ENCODE data around the gene FTL.
"Not testable (repeated sequence)": the region's sequence is repeated elsewhere in the genome, so short reads cannot be mapped to it uniquely, and the experiment has no call there.

The FTL gene

GRCh38 chr19:48927692-48928091 is 37.4 kb upstream of the FTL start:
- H3K27me3 ChIP-seq (ENCODE audit: insufficient read depth, low read length), result peaks cover 16% of the 10 kb centered on the region
- H3K9ac ChIP-seq (ENCODE audit: low read depth, low read length); H3K36me3 ChIP-seq (ENCODE audit: insufficient read depth, low read depth, low read length); H3K4me3 ChIP-seq (ENCODE audit: low read length); H3K4me1 ChIP-seq (ENCODE audit: insufficient read depth, low read length); H3K27ac ChIP-seq (ENCODE audit: low read length); H3K9me3 ChIP-seq (ENCODE audit: insufficient read depth, low read depth, low read length): not testable (repeated sequence)

DNA sequence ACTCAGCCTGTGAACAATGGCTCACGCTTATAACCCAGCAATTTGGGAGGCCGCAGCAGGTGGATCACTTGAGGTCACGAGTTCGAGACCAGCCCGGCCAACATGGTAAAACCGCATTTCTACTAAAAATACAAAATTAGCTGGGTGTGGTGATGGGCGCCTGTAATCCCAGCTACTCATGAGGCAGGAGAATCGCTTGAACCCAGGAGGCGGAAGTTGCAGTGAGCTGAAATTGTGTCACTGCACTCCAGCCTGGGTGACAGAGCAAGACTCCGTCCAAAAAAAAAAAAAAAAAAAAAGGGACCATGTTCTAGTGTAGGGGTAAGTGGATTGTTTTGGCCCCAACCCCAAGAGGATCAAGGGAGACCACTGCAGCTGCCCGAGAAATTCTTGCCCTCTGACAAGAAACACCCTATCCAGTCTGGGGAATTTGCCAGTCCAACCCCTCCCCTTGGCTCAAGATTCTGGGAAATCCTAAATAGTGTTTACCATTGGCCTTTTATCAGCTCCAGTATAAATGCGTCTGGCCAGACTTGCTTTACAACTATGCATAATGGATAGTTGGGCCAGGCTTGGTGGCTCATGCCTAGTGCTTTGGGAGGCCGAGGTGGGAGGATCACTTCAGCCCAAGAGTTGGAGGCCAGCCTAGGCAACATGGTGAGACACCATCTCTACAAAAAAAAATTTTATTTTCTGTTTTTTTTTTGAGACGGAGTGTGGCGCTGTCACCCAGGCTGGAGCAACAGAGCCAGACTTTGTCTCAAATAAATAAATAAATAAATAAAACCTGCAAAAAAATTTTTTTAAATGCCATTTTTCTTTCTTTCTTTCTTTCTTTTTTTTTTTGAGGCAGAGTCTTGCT is 36.7 kb upstream of the FTL start:
- Histone ChIP-seq H3K9me3 (ENCODE audit: insufficient read depth, low read depth, low read length) (no peaks in the 10 kb centered on the region), H3K27me3 (ENCODE audit: insufficient read depth, low read length) (peaks cover 23% of the 10 kb centered on the region), H3K4me1 (ENCODE audit: insufficient read depth, low read length) (peaks cover 4% of the 10 kb centered on the region; the same call in 1 of the 2 replicates), H3K36me3 (ENCODE audit: insufficient read depth, low read depth, low read length) (no peaks in the 10 kb centered on the region), H3K4me3 (ENCODE audit: low read length) (no peak overlapping the region), H3K27ac (ENCODE audit: low read length) (no peak overlapping the region), H3K9ac (ENCODE audit: low read depth, low read length) (no peak overlapping the region)

GRCh38 chr19:48933382-48933932 is 31.7 kb upstream of the FTL start, which contains the start of gene DHDH:
TSS of gene DHDH (plus strand) at chr19:48933699. CDS start at chr19:48933722, 23 bp downstream.
- H3K9me3 ChIP-seq (ENCODE audit: insufficient read depth, low read depth, low read length), result no peaks in the 10 kb centered on the region

DNA sequence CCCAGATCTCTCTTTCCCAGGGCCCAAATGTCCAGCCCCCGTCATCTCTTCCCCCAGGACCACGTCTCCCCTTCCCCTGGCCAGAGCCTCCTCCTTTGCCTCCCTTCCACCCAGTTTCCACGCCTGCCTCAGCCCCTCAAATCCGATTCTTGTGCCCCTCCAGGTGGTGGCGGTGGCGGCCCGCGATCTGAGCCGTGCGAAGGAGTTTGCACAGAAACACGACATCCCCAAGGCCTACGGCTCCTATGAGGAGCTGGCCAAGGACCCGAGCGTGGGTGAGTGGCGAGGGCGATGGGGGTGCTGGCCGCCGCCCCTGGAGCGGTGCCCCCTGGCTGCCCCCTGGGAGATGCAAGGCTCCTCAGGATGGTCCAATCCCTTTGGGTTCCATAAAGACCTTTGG is 30.3 kb upstream of the FTL start:
- Histone ChIP-seq H3K36me3 (ENCODE audit: insufficient read depth, low read depth, low read length) (no peaks in the 10 kb centered on the region), H3K4me1 (ENCODE audit: insufficient read depth, low read length) (peaks cover 4% of the 10 kb centered on the region; the same call in 1 of the 2 replicates), H3K4me3 (ENCODE audit: low read length) (no peak overlapping the region), H3K9ac (ENCODE audit: low read depth, low read length) (no peak overlapping the region), H3K9me3 (ENCODE audit: insufficient read depth, low read depth, low read length) (no peaks in the 10 kb centered on the region), H3K27ac (ENCODE audit: low read length) (no peak overlapping the region), H3K27me3 (ENCODE audit: insufficient read depth, low read length) (peaks cover 39% of the 10 kb centered on the region)

More at GRCh38 chr19:48933382-48933932, 31.7 kb upstream of the FTL start, which contains the start of gene DHDH:
- H3K4me1 ChIP-seq (ENCODE audit: insufficient read depth, low read length), result peaks cover 4% of the 10 kb centered on the region; the same call in 1 of the 2 replicates
- H3K4me3 ChIP-seq (ENCODE audit: low read length), result peak within 1 kb of the TSS; percentile 54
- H3K9ac ChIP-seq (ENCODE audit: low read depth, low read length), result peak within 1 kb of the TSS; percentile 49; the same call in 1 of the 2 replicates
- H3K36me3 ChIP-seq (ENCODE audit: insufficient read depth, low read depth, low read length), result no peaks in the 10 kb centered on the region
- no peak within 1 kb of the TSS for H3K27ac ChIP-seq (ENCODE audit: low read length)
- peaks cover 39% of the 10 kb centered on the region for H3K27me3 ChIP-seq (ENCODE audit: insufficient read depth, low read length)

DNA sequence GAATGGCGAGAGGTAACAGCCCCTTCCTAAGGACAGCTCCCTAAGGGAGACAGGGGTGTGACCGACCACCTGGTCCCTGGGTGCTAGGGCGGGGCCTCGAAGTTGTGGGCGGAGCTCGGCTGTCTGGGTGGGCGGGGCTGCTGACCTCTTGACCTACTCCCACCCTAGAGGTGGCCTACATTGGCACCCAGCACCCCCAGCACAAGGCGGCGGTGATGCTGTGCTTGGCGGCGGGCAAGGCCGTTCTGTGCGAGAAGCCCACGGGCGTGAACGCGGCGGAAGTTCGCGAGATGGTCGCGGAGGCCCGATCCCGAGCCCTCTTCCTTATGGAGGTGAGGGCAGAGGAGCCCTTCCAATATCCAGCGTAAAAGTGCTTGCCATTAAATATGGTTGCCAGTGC is 29.2 kb upstream of the FTL start:
- H3K9ac ChIP-seq (ENCODE audit: low read depth, low read length), result no peak overlapping the region
- H3K27me3 ChIP-seq (ENCODE audit: insufficient read depth, low read length), result peaks cover 39% of the 10 kb centered on the region
- no peak overlapping the region for H3K4me3 ChIP-seq (ENCODE audit: low read length)
- H3K27ac ChIP-seq (ENCODE audit: low read length), result no peak overlapping the region
- peaks cover 4% of the 10 kb centered on the region; the same call in 1 of the 2 replicates for H3K4me1 ChIP-seq (ENCODE audit: insufficient read depth, low read length)
- H3K9me3 ChIP-seq (ENCODE audit: insufficient read depth, low read depth, low read length), result no peaks in the 10 kb centered on the region; the same call in 1 of the 2 replicates
- no peaks in the 10 kb centered on the region for H3K36me3 ChIP-seq (ENCODE audit: insufficient read depth, low read depth, low read length)

DNA sequence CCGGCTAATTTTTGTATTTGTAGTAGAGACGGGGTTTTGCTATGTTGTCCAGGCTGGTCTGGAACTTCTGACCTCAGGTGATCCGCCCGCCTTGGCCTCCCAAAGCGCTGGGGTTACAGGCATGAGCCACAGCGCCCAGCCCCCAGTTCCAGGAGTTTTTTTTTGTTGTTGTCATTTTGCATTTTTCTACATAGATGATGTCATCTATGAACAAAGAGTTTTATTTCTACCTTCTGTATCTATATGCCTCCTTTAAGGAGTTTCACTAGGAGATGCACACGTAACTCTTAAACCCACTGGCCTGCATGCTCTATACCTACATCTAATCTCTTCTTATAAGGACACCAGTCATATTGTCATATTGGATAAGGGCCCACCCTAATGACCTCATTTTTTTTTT is 26.9 kb upstream of the FTL start:
- no peak overlapping the region for H3K27ac ChIP-seq (ENCODE audit: low read length)
- H3K4me1 ChIP-seq (ENCODE audit: insufficient read depth, low read length), result no peaks in the 10 kb centered on the region; the same call in 1 of the 2 replicates
- peaks cover 17% of the 10 kb centered on the region for H3K27me3 ChIP-seq (ENCODE audit: insufficient read depth, low read length)
- no peaks in the 10 kb centered on the region for H3K36me3 ChIP-seq (ENCODE audit: insufficient read depth, low read depth, low read length)
- H3K9me3 ChIP-seq (ENCODE audit: insufficient read depth, low read depth, low read length), result no peaks in the 10 kb centered on the region; the same call in 1 of the 2 replicates
- H3K4me3 ChIP-seq (ENCODE audit: low read length), result no peak overlapping the region
- no peak overlapping the region for H3K9ac ChIP-seq (ENCODE audit: low read depth, low read length)

- Histone ChIP-seq H3K9ac (ENCODE audit: low read depth, low read length) (no peak overlapping the region), H3K27ac (ENCODE audit: low read length) (no peak overlapping the region), H3K4me1 (ENCODE audit: insufficient read depth, low read length) (no peaks in the 10 kb centered on the region), H3K27me3 (ENCODE audit: insufficient read depth, low read length) (no peaks in the 10 kb centered on the region), H3K36me3 (ENCODE audit: insufficient read depth, low read depth, low read length) (no peaks in the 10 kb centered on the region), H3K9me3 (ENCODE audit: insufficient read depth, low read depth, low read length) (no peaks in the 10 kb centered on the region; the same call in 1 of the 2 replicates), H3K4me3 (ENCODE audit: low read length) (no peak overlapping the region)
These were observed 24.2 kb upstream of the FTL start for GRCh38 chr19:48940902-48941301.

DNA sequence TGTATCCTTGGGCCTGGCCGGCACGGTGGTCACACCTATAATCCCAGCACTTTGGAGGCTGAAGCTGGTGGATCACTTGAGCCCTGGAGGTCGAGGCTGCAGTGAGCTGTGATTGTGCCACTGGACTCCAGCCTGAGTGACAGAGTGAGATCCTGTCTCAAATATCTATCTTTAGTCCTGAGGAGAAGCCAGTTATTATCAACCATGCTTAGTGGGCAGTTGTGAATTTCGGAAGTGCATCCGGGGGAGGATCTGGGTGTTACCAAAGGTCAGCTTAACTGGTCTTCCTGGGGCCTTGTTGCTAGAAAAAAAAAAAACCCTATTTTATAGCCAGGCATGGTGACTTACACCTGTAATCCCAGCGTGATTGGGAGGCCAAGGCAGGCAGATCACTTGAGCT is 22.0 kb upstream of the FTL start:
- no peaks in the 10 kb centered on the region for H3K4me1 ChIP-seq (ENCODE audit: insufficient read depth, low read length)
- H3K9ac ChIP-seq (ENCODE audit: low read depth, low read length), result no peak overlapping the region
- no peaks in the 10 kb centered on the region for H3K27me3 ChIP-seq (ENCODE audit: insufficient read depth, low read length)
- no peak overlapping the region for H3K27ac ChIP-seq (ENCODE audit: low read length)
- H3K36me3 ChIP-seq (ENCODE audit: insufficient read depth, low read depth, low read length), result no peaks in the 10 kb centered on the region
- no peaks in the 10 kb centered on the region; the same call in 1 of the 2 replicates for H3K9me3 ChIP-seq (ENCODE audit: insufficient read depth, low read depth, low read length)
- no peak overlapping the region for H3K4me3 ChIP-seq (ENCODE audit: low read length)

GRCh38 chr19:48945415-48945814 is 19.7 kb upstream of the FTL start:
- Histone ChIP-seq H3K27ac (ENCODE audit: low read length) (no peak overlapping the region), H3K27me3 (ENCODE audit: insufficient read depth, low read length) (no peaks in the 10 kb centered on the region), H3K4me3 (ENCODE audit: low read length) (no peak overlapping the region), H3K4me1 (ENCODE audit: insufficient read depth, low read length) (no peaks in the 10 kb centered on the region), H3K36me3 (ENCODE audit: insufficient read depth, low read depth, low read length) (no peaks in the 10 kb centered on the region), H3K9ac (ENCODE audit: low read depth, low read length) (no peak overlapping the region), H3K9me3 (ENCODE audit: insufficient read depth, low read depth, low read length) (no peaks in the 10 kb centered on the region; the same call in 1 of the 2 replicates)

GRCh38 chr19:48945817-48946216 is 19.3 kb upstream of the FTL start:
- Histone ChIP-seq H3K27ac (ENCODE audit: low read length) (no peak overlapping the region), H3K4me3 (ENCODE audit: low read length) (no peak overlapping the region), H3K4me1 (ENCODE audit: insufficient read depth, low read length) (no peaks in the 10 kb centered on the region), H3K9ac (ENCODE audit: low read depth, low read length) (no peak overlapping the region), H3K36me3 (ENCODE audit: insufficient read depth, low read depth, low read length) (no peaks in the 10 kb centered on the region), H3K27me3 (ENCODE audit: insufficient read depth, low read length) (no peaks in the 10 kb centered on the region), H3K9me3 (ENCODE audit: insufficient read depth, low read depth, low read length) (no peaks in the 10 kb centered on the region; the same call in 1 of the 2 replicates)

GRCh38 chr19:48946463-48947257 is 18.4 kb upstream of the FTL start:
- Histone ChIP-seq H3K4me1 (ENCODE audit: insufficient read depth, low read length) (no peaks in the 10 kb centered on the region), H3K36me3 (ENCODE audit: insufficient read depth, low read depth, low read length) (no peaks in the 10 kb centered on the region), H3K27ac (ENCODE audit: low read length) (no peak overlapping the region)

More at GRCh38 chr19:48946463-48947257, 18.4 kb upstream of the FTL start:
- no peak overlapping the region for H3K9ac ChIP-seq (ENCODE audit: low read depth, low read length)
- no peak overlapping the region for H3K4me3 ChIP-seq (ENCODE audit: low read length)
- H3K9me3 ChIP-seq (ENCODE audit: insufficient read depth, low read depth, low read length), result no peaks in the 10 kb centered on the region
- no peaks in the 10 kb centered on the region for H3K27me3 ChIP-seq (ENCODE audit: insufficient read depth, low read length)
